K562 (cell line): ENCODE measurements around the gene LILRA2. TPM values are rescaled to one million over a fixed set of nuclear protein-coding genes. Genes with fewer than 3 reads are reported as not detected.
"Not testable (repeated sequence)": the region's sequence is repeated elsewhere in the genome, so short reads cannot be mapped to it uniquely, and the experiment has no call there.

ENCODE experiments used
- ATAC-seq: fragments of 200-7000 bp; cut with Tn5 transposase; 3 replicates; pipeline ENCODE4 v1.9.1; 2020; ENCODE audit warnings: moderate library complexity
- BruUV-seq: library from RNA; stranded (reverse); fragments of 400-500 nt; replicated peaks from 2 replicates; lab custom pipeline; 2021; lab: Mats Ljungman, UMichigan
- CTCF ChIA-PET: fragments of 300-600 bp; formaldehyde crosslinking; extraction: SDS; loops from one replicate; lab custom pipeline; 2021; ENCODE audit warnings: low intra/inter-chr PET ratio; lab: Yijun Ruan, JAX
- POLR2A ChIA-PET: fragments of 300-600, 350-650 bp; sonication (Branson Sonifier 250); formaldehyde crosslinking; extraction: SDS; loops from one replicate; lab custom pipeline; 2021; ENCODE audit warnings: antibody characterized with exemption, inconsistent platforms; lab: Yijun Ruan, JAX
- DNase-seq, 4 experiments: peaks; one replicate each; pipeline versions ENCODE4 v3.0.0 to v3.0.0-alpha.2; 2011 to 2018; ENCODE audit warnings: low spot score in 3 of 4, mixed read lengths in 3 of 4; ENCODE audit errors: extremely low read depth in 1 of 4
- FAIRE-seq: peaks from 2 replicates; lab custom pipeline; 2011; peaks lifted over from hg19 to GRCh38; lab: Jason Lieb, UNC
- H2AFZ ChIP-seq: 2 replicates; pipeline ENCODE4 v1.6.0; 2011; ENCODE audit warnings: low read depth, low read length, control low read depth, inconsistent platforms
- H3K27ac ChIP-seq: fragments of 200-600 bp; 3 replicates; pipeline ENCODE4 v1.8.0; 2011; ENCODE audit warnings: low read depth, mild to moderate bottlenecking, control low read depth, inconsistent platforms, low read length, moderate library complexity, mixed read lengths; ENCODE audit errors: extremely low read depth
- H3K27me3 ChIP-seq, 2 experiments: fragments of 300-600 bp in 1 of 2; 2 replicates in 1 of 2; 3 replicates in 1 of 2; pipeline versions ENCODE4 v1.6.0 to v1.8.0; 2011; ENCODE audit warnings: inconsistent platforms in 2 of 2, low read length in 2 of 2, mild to moderate bottlenecking in 1 of 2, mixed read lengths in 1 of 2, moderate library complexity in 1 of 2; ENCODE audit not compliant: control insufficient read depth in 2 of 2, insufficient read depth in 2 of 2
- H3K36me3 ChIP-seq: fragments of 300-600 bp; 3 replicates; pipeline ENCODE4 v1.8.0; 2011; ENCODE audit warnings: mild to moderate bottlenecking, low read length, inconsistent platforms; ENCODE audit not compliant: control insufficient read depth, insufficient read depth
- H3K4me1 ChIP-seq, 2 experiments: fragments of 200-600 bp in 1 of 2; replicated peaks in 1 of 2; 2 replicates in 1 of 2; 3 replicates in 1 of 2; pipeline versions ENCODE4 v1.5.1 to v1.8.0; 2011; ENCODE audit warnings: inconsistent platforms in 2 of 2, low read length in 2 of 2, mild to moderate bottlenecking in 1 of 2, mixed read lengths in 1 of 2, moderate library complexity in 1 of 2; ENCODE audit not compliant: control insufficient read depth in 2 of 2, insufficient read depth in 2 of 2
- H3K4me2 ChIP-seq: 2 replicates; pipeline ENCODE4 v1.6.1; 2011; ENCODE audit warnings: low read length, control low read depth, inconsistent platforms, mixed read lengths; ENCODE audit not compliant: insufficient read depth
- H3K4me3 ChIP-seq: fragments of 200-600 bp; sonication (generic), shearing (Covaris generic); 2 replicates; pipeline ENCODE4 v1.5.1; 2016; ENCODE audit warnings: control low read depth, inconsistent platforms
- H3K79me2 ChIP-seq: fragments of 200-600 bp; 3 replicates; pipeline ENCODE4 v1.8.0; 2011; ENCODE audit warnings: low read length, inconsistent platforms; ENCODE audit not compliant: control insufficient read depth, insufficient read depth
- H3K9ac ChIP-seq, 2 experiments: 2 replicates each; pipeline versions ENCODE4 v1.6.0 to v1.6.1; 2011; ENCODE audit warnings: low read depth in 2 of 2, low read length in 2 of 2, control low read depth in 1 of 2, inconsistent platforms in 1 of 2, mild to moderate bottlenecking in 1 of 2, mixed read lengths in 1 of 2; ENCODE audit not compliant: insufficient read depth in 1 of 2
- H3K9me1 ChIP-seq: one replicate; pipeline ENCODE4 v1.6.0; 2011; ENCODE audit warnings: inconsistent platforms, mild to moderate bottlenecking, low read length, moderate library complexity; ENCODE audit not compliant: control insufficient read depth, insufficient read depth
- H3K9me3 ChIP-seq: replicated peaks from 2 replicates; pipeline ENCODE4 v1.5.1; 2011; ENCODE audit warnings: low read depth, low read length, inconsistent platforms; ENCODE audit not compliant: control insufficient read depth, insufficient read depth
- H4K20me1 ChIP-seq: replicated peaks from 2 replicates; pipeline ENCODE4 v1.6.1; 2011; ENCODE audit warnings: low read length, inconsistent platforms, mixed read lengths; ENCODE audit not compliant: control insufficient read depth, insufficient read depth
- EGR1 ChIP-seq: fragments of 450-650 bp; conservative IDR thresholded peaks from 2 replicates; pipeline ENCODE4 v1.6.1; 2017; ENCODE audit warnings: mild to moderate bottlenecking
- PKNOX1 ChIP-seq: fragments of 450-650 bp; IDR thresholded peaks from 2 replicates; pipeline ENCODE4 v1.6.1; 2016
- SPI1 ChIP-seq: IDR thresholded peaks from 2 replicates; pipeline ENCODE4 v1.6.1; 2011; ENCODE audit warnings: low read depth, low read length, control low read depth, borderline replicate concordance
- STAG1 ChIP-seq: sonication (generic); formaldehyde crosslinking; IDR thresholded peaks from 2 replicates; pipeline ENCODE4 v1.5.0; 2020; ENCODE audit warnings: missing genetic modification reagents, borderline replicate concordance
- ZNF584 ChIP-seq: fragments of 200-800 bp; sonication (Bioruptor generic); IDR thresholded peaks from 2 replicates; pipeline ENCODE4 v1.6.1; 2016; ENCODE audit warnings: low read depth, mild to moderate bottlenecking, missing genetic modification characterization, missing compliant biosample characterization
- WGBS: fragments of 100-300 bp; shearing (Covaris generic); methylation state at CpG from one replicate; pipeline ENCODE4 v1.1.6; 2016; ENCODE audit warnings: low coverage, mixed read lengths; ENCODE audit not compliant: insufficient coverage; ENCODE audit errors: missing lambda C conversion rate; 5-methylcytosine and 5-hydroxymethylcytosine counted together
- in situ Hi-C: fragments of 300-500 bp; cut with MboI; formaldehyde crosslinking; loops from 4 replicates; pipeline ENCODE4 v1.15.0; 2018; ENCODE audit warnings: inconsistent platforms, mixed read lengths
- intact Hi-C: fragments of 100-400 bp; cut with micrococcal nuclease; formaldehyde crosslinking; loops from 2 replicates; pipeline ENCODE4 v1.14.2; 2022
- polyA plus RNA-seq, 8 experiments: library from polyadenylated mRNA; depleted of rRNA in 4 of 8; stranded (reverse) in 5 of 8; unstranded in 3 of 8; fragments of >200 nt; fragmentation: Nextera tagmentation in 2 of 8; fragmentation: Illumina TruSeq in 1 of 8; extraction: Ambion mirVana in 2 of 8; extraction: Trizol in 1 of 8; gene quantifications; 2 replicates each; pipeline versions ENCODE4 v1.2.1 to v1.2.3, GENCODE V29; 2011 to 2014; ENCODE audit warnings: inconsistent platforms in 1 of 8, missing spikeins in 1 of 8
- total RNA-seq, 7 experiments: library from RNA; depleted of rRNA in 6 of 7; stranded (reverse); fragments of >200 nt in 6 of 7; fragmentation: Illumina TruSeq in 2 of 7; extraction: Trizol in 2 of 7; gene quantifications; 2 replicates each; pipeline versions ENCODE4 v1.2.1 to v1.2.3, GENCODE V29; 2011 to 2021; ENCODE audit warnings: low replicate concordance in 1 of 7
- TF ChIP-seq, protein P1 (sequence below): fragments of 200-800 bp; sonication (Bioruptor generic); IDR thresholded peaks from 2 replicates; pipeline ENCODE4 v1.6.1; 2017; ENCODE audit warnings: missing genetic modification characterization, missing compliant biosample characterization

LILRA2 gene
- total and polyA plus RNA-seq, 9 of the 15 experiments (the other 6 are each of a cell fraction or from before 2014, with no cell fraction given) = 0.32 to 2.1 (median 0.96) TPM

- H3K79me2 ChIP-seq, CTCF ChIA-PET, BruUV-seq, H3K9me1 ChIP-seq, ATAC-seq, H3K36me3 ChIP-seq, H3K9me3 ChIP-seq, H4K20me1 ChIP-seq, H3K27ac ChIP-seq, POLR2A ChIA-PET, intact Hi-C loops, FAIRE-seq, H3K4me3 ChIP-seq, H3K9ac ChIP-seq, H3K27me3 ChIP-seq, in situ Hi-C loops: not testable (repeated sequence)
- WGBS = 9% methylated on average over 14 of the region's 17 CpGs
- peak in 1 of 4 experiments; percentile 31 for DNase-seq
- Histone ChIP-seq H2AFZ (peak overlapping the region; percentile 26; the same call in 1 of the 2 replicates), H3K4me1 (peaks cover 11 to 18% of the 10 kb centered on the region in 2 experiments), H3K4me2 (peak overlapping the region; percentile 74; the same call in 1 of the 2 replicates)
- TF ChIP-seq, protein P1, sequence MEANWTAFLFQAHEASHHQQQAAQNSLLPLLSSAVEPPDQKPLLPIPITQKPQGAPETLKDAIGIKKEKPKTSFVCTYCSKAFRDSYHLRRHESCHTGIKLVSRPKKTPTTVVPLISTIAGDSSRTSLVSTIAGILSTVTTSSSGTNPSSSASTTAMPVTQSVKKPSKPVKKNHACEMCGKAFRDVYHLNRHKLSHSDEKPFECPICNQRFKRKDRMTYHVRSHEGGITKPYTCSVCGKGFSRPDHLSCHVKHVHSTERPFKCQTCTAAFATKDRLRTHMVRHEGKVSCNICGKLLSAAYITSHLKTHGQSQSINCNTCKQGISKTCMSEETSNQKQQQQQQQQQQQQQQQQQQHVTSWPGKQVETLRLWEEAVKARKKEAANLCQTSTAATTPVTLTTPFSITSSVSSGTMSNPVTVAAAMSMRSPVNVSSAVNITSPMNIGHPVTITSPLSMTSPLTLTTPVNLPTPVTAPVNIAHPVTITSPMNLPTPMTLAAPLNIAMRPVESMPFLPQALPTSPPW (CRISPR knock-in tag) = peak; percentile 7; the same call in 1 of the 2 replicates
- TF ChIP-seq PKNOX1 (0 out of 2 replicates have a peak, but pooled peaks have one; percentile 7), STAG1 (CRISPR knock-in tag) (0 out of 2 replicates have a peak, but pooled peaks have one; percentile 8), ZNF584 (0 out of 2 replicates have a peak, but pooled peaks have one; percentile 13), EGR1 (peak; percentile 58), SPI1 (peak; percentile 22; the same call in 1 of the 2 replicates)
- TF ChIP-seq, all 486 proteins: peak for 6; not testable (repeated sequence) for 480
These were observed 1.6 kb upstream of the LILRA2 start for GRCh38 chr19:54571715-54572615.
